Activated T-helper 1 cell treated with Interleukin-2 at 50 U/mL for 16 hours (primary cell): ENCODE results near the gene C5orf22.
"Not testable (repeated sequence)": the region's sequence is repeated elsewhere in the genome, so short reads cannot be mapped to it uniquely, and the experiment has no call there.

ENCODE experiments used
- DNase-seq: peaks from one replicate; pipeline ENCODE4 v3.0.0-alpha.2; 2020; ENCODE audit warnings: low read depth

C5orf22 gene

DNA sequence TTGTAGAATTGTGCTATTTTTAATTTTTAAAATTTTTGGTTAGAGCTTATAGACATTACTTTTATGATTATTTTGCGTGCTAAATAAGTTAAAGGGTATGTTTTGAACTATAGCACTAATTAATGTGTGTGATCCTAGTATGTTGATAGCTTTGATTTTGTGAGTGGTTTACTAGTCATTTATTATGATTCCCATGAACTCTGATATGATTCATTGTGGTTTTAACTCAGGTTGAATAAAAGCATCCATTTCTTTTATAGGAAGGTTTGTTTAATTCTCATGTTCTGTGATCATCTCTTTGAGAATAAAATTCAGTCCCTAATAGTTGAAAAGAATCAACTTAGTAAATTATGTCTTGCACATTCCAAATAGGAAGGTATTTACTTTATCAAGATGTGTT is 22.5 kb downstream of the C5orf22 start:
- no peak for DNase-seq

DNA sequence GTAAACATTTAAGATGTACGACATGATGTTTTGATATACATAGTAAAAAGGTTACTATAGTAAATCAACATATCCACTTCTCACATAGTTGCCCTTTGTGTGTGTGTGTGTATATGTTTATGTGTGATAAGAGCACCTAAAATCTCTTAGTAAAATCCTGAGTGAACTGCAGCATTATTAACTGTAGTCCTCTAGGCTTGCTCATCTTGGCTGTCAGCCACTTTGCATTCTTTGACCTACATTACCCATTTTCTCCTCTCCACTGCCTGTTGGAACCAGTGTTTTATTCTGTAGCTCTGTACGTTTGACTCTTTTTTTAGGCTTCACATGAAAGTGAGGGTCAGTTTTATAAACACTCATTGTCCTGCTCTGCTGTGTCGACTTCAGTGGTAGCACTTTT is 24.4 kb downstream of the C5orf22 start:
- DNase-seq = no peak

DNA sequence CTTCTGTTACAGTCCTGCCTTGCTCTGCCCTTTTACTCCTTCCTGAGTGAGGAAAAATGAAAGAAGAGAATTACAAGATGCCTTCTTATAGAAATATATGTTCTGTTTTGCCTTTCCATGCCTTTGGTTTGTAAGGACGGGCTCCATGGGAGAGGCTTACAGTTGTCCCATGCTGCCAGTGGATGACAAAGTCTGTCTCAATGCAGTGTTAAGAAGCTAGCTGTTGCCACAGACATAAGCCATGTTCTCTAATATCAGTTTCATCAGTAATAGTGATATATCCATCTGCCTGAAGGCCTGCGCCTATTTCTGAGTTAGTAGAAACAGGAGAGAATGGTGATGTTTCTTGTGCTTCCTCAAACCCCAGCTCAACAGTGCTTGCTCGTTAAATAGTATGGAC is 27.8 kb downstream of the C5orf22 start:
- no peak for DNase-seq

DNA sequence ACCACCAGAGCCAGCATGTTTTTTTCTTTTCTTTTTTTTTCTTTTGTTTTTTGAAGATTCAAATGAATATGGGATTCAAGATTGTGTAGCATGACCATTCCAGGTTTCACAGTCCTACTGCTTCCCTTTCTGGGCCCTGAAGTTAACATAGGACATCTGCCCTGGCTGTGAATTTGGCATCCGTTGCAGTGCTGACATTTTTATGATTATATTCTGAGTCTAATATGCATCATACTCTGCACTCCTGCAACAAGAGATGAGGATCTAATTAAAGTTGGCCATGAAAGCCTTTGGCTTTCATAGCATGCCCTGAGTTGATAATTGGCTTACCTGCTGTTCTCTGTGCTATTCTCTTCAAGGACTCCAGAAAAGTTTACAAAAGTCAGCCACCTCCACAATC is 29.8 kb downstream of the C5orf22 start:
- DNase-seq = no peak

DNA sequence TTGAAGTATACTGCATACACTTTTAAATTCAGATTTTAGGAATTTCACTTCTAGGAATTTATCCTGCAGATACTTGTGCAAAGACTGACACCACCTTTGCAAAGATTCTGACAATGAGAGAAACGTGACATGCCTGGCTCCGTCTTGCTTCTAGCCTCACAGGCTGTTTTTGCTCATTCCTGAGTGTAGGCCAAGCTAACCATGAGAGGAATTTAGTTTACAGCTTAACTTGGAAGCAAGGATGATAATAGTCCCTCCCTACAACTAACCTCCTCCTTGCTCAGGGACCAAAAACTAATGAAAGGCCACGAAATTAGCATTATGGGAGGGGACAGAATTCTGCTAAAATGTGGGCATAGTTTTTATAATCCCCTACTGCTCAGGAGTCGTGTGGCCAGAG is 31.1 kb downstream of the C5orf22 start:
- DNase-seq = no peak

DNA sequence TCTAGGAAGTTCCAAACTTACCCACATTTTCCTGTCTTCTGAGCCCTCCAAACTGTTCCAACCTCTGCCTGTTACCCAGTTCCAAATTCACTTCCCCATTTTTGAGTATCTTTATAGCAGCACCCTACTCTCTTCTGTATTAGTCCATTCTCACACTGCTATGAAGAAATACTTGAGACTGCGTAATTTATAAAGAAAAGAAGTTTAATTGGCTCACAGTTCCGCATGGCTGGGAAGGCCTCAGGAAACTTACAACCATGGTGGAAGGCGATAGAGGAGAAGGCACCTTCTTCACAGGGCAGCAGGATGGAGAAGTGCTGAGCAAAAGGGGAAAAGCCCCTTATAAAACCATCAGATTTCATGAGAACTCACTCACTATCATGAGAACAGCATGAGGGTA is 34.3 kb downstream of the C5orf22 start:
- not testable (repeated sequence) for DNase-seq

DNA sequence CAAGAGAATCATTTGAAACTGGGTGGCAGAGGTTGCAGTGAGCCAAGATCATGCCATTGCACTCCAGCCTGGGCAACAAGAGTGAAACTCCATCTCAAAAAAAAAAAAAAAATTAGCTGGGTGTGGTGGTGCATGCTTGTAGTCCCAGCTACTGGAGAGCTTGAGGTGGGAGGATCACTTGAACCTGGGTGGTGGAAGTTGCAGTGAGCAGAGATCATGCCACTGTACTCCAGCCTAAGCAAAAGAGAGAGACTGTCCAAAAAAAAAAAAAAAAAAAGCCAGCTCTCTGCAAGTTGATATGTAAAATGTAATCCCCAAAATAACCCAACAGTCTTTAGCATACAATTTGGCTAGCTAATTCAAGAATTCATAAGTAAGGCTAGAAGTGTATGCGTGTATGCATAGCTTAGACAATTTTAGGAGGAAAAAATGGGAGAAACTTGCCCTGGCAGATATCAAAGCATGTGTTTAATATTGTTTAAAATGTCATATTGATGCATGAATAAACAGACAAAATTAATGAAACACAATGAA is 36.3 kb downstream of the C5orf22 start:
- DNase-seq = no peak

DNA sequence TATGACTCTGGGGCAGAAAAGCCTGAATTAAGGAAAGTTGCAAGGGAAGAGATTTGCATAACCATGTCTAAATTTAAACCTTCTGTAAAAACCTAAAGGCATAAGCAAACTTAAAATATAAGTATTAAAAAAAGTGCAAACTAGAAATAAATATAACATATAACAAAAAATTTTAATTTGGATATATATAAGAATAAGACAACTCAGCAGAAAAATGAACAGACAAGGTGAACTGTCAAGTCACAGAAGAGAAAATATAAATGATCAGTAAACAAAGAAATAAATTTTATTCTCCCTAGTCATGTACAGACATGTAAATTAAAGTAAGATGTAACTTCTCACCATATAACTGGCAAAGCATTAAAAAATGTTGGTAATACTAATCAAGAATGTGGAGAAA is 37.0 kb downstream of the C5orf22 start:
- DNase-seq = no peak

DNA sequence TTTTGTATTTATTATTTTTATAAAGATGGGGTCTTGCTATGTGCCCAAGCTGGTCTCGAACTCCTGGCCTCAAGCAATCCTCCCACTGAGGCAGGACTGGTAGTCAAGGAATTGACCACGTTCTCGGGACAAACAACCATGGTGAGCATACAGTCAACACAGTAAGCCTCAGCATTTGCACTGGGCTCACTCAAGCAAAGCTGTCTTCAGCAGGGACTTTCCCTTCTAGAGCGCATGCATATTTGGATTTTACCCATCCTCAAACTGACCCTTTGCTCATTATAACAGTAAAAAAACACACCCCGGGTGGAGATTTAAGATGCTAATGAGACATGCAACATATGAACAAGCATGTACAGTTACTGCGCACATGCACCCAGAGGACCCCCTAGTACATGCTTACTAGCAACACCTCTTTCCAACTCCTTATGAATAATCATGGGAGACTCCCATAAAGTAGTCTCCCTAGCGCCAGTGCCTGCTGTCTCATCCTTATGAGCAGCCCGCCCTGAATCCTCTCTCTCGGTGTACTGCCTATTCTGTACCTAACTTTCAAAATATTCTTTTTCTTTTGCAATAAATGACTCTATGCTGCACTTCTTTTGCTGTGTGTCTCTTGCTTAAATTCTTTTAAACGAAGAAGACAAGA is 41.5 kb downstream of the C5orf22 start:
- DNase-seq = no peak

DNA sequence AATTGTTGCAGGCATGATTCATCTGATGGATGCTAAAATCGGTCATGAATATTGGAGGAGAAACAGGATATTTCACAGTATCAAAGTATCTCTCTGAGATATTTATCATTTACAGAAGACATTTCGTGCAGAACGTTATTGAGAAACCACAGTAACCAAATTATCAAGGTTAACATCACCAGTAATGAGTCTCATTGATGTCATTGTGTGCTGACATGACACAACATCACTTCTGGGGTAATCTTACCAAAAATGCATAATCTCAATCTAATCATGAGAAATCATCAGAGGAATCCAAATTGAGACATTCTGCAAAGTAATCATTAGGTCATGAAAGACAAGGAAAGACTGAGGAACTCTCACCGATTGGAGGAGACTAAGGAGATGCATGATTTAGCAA is 42.7 kb downstream of the C5orf22 start:
- DNase-seq = no peak

DNA sequence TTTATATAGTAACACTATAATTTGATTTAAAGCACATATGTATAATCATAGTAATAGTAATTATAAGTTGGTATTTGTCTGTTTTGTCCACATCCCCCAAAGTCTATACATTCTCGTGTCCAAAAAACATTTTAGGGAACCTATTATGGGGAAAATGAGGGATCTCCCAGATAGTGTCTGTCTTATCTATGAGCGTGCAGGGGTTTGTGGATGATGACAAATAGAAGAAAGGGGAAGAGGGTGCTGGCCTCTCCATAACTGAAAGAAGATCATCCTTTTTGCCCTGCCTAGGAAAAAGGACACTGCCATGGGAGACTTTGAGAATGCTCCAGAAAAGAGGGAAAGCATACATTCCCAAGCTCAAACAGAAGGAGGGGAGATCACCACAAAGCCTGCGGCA is 45.3 kb downstream of the C5orf22 start:
- no peak for DNase-seq

DNA sequence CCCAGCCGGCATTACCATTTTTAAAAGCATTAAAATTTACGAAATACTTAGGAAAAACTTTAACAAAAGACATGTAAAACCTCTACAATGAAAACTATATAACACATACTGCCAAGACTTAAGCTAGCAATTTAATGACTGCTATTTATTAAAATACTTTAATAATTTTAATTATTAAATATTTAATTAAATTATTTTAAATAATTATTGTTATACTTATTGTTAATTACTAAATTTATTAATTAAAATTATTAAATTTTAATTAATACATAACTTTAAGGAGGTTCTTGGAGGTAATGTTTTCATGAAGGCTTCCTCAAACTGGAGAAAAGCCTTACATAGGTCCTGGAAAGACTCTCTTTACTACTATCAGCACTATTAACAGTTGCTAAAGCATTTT is 47.5 kb downstream of the C5orf22 start:
- no peak for DNase-seq

DNA sequence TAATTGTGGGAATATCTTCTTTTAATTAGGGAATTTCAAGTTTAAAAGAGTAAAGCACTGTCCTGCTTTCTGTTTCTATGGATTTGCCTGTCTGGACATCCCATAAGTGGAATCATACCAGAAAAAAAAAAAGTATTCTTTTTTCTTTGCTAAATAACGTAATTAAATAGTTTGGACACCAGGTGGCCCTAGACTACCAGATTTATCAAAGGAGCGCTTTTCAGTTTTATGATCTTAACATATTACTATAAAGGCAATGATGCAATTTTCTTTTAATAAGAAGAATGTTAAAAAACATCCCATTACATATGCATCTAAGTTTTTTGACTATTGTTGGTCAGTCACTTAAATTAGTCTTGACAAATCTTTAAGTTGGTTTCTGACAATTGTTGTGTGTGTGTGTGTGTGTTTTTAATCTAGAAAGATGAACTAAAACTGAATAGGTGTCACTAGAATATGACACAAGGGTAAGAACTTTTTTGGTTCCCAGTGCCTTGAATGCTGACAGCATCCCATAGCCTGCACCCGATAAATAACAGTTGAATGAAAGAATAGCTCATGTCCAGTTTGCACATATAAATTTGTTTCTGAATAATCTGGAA is 49.5 kb downstream of the C5orf22 start:
- no peak for DNase-seq

DNA sequence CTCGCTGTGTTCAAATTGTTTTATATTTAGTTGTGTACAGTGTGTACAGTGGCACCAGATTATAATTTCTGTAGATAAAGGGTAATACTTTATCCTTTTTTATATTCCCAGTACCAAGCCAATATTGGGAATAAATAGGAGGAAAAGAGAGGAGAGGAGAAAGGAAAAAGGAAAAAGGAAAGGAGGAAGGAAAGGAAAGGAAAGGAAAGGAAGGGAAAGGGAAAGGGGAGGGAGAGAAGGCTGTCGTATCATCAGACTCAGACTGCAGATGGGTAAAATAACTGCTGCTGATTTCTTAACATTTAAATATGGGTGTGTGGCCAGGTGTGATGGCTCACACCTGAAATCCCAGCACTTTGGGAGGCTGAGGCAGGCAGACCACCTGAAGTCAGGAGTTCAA is 51.0 kb downstream of the C5orf22 start:
- DNase-seq = no peak

DNA sequence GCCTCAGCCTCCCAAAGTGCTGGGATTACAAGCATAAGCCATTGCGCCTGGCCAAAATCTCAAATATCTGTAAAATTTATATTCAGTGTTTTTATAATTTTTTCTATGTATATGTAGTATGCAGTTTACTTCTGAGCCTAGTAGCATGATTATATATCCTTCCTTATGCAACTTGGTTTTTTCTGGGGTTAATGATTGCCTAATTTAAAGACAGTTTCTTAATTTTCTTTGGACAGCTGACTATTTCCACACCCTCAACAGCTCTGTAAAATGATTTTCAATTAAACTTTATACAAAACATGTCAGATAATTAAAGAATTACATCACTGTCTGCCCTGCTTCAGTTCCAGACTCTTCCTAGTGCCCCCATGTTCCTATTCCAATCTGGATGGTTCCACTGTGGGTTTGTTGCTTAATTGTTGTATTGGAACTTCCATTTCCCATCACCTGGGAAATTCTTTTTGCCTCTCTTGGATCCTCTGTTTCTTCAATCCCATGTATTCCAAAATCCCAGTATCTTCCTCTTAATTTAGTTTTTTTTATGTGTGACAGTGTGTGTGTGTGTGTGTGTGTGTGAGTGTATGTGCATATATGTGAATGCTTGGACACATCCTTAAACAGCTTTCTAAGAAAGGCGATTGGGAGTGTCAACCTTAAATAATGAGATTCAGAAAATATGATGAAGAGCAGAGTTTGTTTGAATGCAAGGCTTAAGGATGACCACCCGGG is 53.2 kb downstream of the C5orf22 start:
- DNase-seq = no peak

DNA sequence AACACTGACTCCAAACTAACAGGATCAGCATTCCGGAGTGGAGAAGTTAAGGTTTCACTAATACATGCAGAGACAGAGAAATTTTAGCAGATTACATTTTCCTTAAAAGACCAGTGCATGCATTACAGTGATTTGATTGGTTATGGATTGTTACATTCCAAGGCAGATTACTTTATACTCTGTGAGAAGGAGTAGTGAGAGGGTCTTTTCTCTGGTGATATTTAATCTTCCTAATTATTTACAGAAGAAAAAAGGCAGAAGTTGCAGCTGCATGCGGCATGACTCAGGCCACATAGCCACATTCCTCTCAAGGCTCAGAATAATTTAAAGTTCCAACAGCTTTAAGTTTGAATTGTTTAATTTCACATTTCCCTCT is 53.8 kb downstream of the C5orf22 start:
- no peak for DNase-seq

DNA sequence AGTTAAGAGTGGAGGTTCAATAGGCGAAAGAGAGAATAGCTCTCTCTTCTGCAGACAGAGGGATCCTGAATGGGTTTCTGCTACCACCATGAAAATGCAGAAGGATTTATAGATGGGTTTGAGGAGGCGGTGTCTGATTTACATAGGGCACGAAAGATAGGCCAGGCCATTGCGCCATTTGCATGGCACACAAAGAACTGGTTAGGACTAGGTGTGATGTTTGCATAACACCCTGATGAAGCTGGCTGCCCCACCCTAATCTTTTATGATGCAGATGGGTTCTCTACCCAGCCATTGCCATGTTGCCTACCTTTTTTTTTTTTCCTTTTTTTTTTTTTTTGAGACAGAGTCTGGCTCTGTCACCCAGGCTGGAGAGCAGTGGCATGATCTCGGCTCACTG is 55.4 kb downstream of the C5orf22 start:
- no peak for DNase-seq

DNA sequence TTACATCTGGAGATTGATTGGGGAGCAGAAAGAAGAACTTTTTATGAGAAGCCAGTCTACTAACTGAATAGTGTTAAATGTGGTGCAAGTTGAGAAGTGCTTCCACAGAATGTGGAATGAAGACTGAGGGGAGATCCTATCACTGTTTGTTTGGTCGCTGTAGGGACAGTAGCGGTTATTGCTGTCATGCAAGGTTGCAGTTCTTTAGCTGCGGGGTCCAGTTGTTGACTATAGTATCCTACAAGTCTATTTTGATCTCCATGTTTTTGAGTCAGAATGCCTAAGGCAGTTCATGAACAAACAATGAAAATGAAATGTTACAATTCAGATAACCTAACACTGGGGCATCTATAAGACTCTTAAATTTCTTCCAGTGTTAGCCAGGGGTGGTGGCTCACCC is 61.6 kb downstream of the C5orf22 start:
- DNase-seq = no peak

DNA sequence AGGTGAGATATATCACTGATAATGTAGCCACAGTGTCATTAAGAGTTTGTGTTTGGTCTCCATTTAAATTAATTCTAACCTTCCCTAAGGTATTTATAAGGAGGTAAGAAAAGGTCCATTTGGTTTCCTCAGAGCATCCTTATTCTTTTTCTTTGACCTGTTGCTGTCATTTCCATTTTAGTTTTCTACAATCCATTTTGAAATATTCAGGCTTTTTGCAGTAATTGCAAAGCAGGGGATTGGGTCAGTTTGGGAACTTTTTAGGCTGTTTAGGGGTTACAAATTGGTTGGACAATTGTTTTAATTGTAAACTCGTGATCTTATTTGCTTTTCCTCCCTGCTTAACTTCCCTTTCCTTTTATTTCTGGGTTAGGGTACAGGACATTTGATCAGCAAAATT is 64.3 kb downstream of the C5orf22 start:
- DNase-seq = no peak

DNA sequence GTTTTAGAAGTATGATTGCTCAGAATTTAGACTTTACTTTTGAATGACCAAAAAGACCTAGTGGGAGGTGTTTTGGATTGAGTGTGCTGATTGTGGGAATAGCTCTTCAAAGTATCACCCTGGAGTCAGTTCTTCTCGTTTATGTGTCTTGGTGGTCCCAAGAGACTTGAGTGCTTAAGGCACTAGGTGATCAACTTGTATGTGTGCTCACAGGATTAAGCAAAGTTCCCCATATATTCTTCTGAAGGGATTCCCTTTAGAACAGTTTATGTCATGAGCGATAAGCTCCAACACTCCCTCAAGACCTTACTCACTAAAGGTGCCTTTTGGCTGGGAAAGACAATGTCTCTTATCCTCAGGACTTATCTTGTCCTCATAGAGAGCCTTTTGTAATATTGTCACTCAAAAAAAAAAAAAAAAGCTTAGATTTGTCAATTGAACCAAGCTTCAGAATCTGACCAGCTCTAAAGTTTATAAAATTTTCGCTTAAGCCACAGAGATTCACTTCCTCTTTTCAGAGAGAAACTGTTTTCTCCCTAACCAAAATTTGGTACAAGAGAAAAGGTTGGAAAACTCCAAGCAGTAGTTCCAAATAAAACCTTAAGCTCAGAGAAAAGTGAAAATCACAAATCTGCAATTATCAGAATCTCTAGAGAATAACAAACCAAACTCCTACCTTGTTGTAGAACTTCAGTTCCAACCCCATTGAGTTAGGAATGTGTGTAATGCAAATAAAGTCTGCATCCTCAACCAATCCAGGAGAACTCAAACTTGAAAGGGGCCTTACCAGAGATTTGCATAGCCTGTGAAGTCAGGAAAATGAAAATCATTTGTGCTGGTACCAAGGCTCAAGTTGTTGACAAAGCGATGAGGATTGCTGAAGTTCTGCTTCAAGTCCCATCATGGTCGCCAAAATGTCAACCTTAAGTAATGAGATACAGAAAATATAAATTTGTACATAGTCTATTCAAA is 66.8 kb downstream of the C5orf22 start:
- no peak for DNase-seq

DNA sequence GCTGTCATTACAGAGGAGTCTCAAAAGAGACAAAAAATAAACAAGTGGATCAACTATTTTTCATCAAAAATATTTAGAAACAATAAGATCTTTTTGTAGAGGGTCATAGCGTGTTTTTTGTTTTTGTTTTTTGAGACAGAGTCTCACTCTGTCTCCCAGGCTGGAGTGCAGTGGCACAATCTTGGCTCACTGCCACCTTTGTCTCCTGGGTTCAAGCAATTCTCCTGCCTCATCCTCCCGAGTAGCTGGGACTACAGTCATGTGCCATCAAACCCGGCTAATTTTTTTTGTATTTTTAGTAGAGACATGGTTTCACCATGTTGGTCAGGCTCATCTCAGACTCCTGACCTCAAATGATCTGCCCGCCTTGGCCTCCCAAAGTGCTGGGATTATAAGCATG is 70.2 kb downstream of the C5orf22 start:
- DNase-seq = not testable (repeated sequence)

DNA sequence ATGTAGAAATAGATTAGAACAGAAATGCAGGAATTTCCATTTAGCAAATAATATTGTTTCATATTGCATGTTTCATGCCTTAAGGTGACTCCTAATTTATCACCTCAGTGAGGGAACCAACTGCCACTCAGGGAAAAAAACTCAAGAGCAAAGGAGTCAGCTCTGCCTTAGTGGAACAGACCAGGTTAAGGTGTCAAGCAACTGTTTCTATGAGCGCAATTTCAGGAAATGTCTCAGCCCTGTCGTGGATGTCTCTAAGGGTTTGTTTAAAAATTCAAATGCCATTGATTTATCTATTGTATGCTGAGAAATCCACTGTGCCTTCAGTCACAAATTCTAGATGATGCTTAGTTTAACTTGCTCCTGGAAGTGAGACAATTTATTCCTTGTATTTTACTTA is 72.1 kb downstream of the C5orf22 start:
- DNase-seq = no peak
